D721Med (cell line): Measurements from ENCODE around the gene AIRE.

Experiments used
- DNase-seq: peaks from one replicate; pipeline ENCODE4 v3.0.0; 2011; ENCODE audit warnings: low spot score; ENCODE audit not compliant: insufficient read length
- FAIRE-seq: peaks from 2 replicates; lab custom pipeline; 2011; peaks lifted over from hg19 to GRCh38; lab: Jason Lieb, UNC
- CTCF ChIP-seq: IDR thresholded peaks from 2 replicates; pipeline ENCODE4 v1.5.1; 2012; ENCODE audit warnings: mild to moderate bottlenecking, control low read depth; ENCODE audit not compliant: insufficient read depth; ENCODE audit errors: missing control alignments

Gene AIRE

GRCh38 chr21:44318489-44319285 lies 33.0 kb downstream of the AIRE start:
- TF ChIP-seq CTCF: no peak
- FAIRE-seq (no peak), DNase-seq (no peak)

GRCh38 chr21:44319407-44320065 lies 33.9 kb downstream of the AIRE start:
- DNase-seq (no peak), FAIRE-seq (no peak)
- TF ChIP-seq CTCF: no peak

- no peak for TF ChIP-seq CTCF
- no peak for DNase-seq
- no peak for FAIRE-seq
Observed at GRCh38 chr21:44320847-44321246, 35.2 kb downstream of the AIRE start.

GRCh38 chr21:44321846-44322450 lies 36.3 kb downstream of the AIRE start:
- DNase-seq: no peak
- TF ChIP-seq CTCF: no peak
- FAIRE-seq: no peak

- DNase-seq: no peak
- FAIRE-seq: no peak
- no peak for TF ChIP-seq CTCF
Observed at GRCh38 chr21:44322621-44323325, 37.1 kb downstream of the AIRE start.

GRCh38 chr21:44323591-44323990 lies 37.9 kb downstream of the AIRE start:
- DNase-seq: no peak
- TF ChIP-seq CTCF: no peak
- no peak for FAIRE-seq
